Nucleus accumbens (tissue), 56 donors: ENCODE measurements around the gene LYPD3.
A peak's percentile ranks its signal among the peaks of the same experiment; 100 is the strongest.
"Not testable (repeated sequence)": the region's sequence is repeated elsewhere in the genome, so short reads cannot be mapped to it uniquely, and the experiment has no call there.

ENCODE experiments used
- DNase-seq, 56 donors: peaks; one replicate each; lab custom pipeline; 2025; lab: John Stamatoyannopoulos, UW

The LYPD3 gene

GRCh38 chr19:43465468-43466120 lies at the start of gene LYPD3:
Gene LYPD3 (minus strand): TSS chr19:43465608. CDS start chr19:43465571, 37 bp downstream.
- DNase-seq: no peak

GRCh38 chr19:43512399-43512798 lies 47.0 kb upstream of the LYPD3 start:
- DNase-seq: not testable (repeated sequence)

GRCh38 chr19:43511324-43511723 lies 45.9 kb upstream of the LYPD3 start:
- no peak for DNase-seq

- DNase-seq: no peak
These were observed 45.3 kb upstream of the LYPD3 start for GRCh38 chr19:43510713-43511112.

- no peak for DNase-seq
These were observed 42.5 kb upstream of the LYPD3 start for GRCh38 chr19:43507880-43508279.

GRCh38 chr19:43506629-43507028 lies 41.2 kb upstream of the LYPD3 start:
- DNase-seq: peak in 29 of 56 donors; percentile 2 to 79 (median 30)

- DNase-seq: no peak
These were observed 40.5 kb upstream of the LYPD3 start for GRCh38 chr19:43505941-43506340.

GRCh38 chr19:43505186-43505456 lies 39.7 kb upstream of the LYPD3 start:
- DNase-seq: no peak

GRCh38 chr19:43504426-43505185 lies 39.2 kb upstream of the LYPD3 start, which contains the start of gene PHLDB3:
Gene PHLDB3 (minus strand): TSS chr19:43504746. CDS start chr19:43504118, 628 bp downstream.
- DNase-seq: peak in 12 of 56 donors; percentile 6 to 69 (median 42)

GRCh38 chr19:43503501-43504425 lies 38.4 kb upstream of the LYPD3 start:
- peak; percentile 52 to 98 (median 90) for DNase-seq

- no peak for DNase-seq
These were observed 37.1 kb upstream of the LYPD3 start for GRCh38 chr19:43502419-43502976.

- DNase-seq: peak in 3 of 56 donors; percentile 1 to 8 (median 1)
These were observed 36.4 kb upstream of the LYPD3 start for GRCh38 chr19:43501661-43502418.

GRCh38 chr19:43499042-43499441 lies 33.6 kb upstream of the LYPD3 start:
- DNase-seq: no peak

GRCh38 chr19:43498233-43498842 lies 32.9 kb upstream of the LYPD3 start:
- DNase-seq: no peak

- DNase-seq: no peak
These were observed 31.6 kb upstream of the LYPD3 start for GRCh38 chr19:43496960-43497359.

GRCh38 chr19:43495082-43495481 lies 29.7 kb upstream of the LYPD3 start:
- no peak for DNase-seq

GRCh38 chr19:43490759-43491158 lies 25.4 kb upstream of the LYPD3 start:
- DNase-seq: no peak

GRCh38 chr19:43489979-43490599 lies 24.7 kb upstream of the LYPD3 start:
- DNase-seq: no peak

- no peak for DNase-seq
These were observed 23.9 kb upstream of the LYPD3 start for GRCh38 chr19:43489310-43489709.
